Gastrocnemius medialis (tissue), 4 donors: ENCODE results near the gene SHB. TPM values are rescaled to one million over a fixed set of nuclear protein-coding genes. Genes with fewer than 3 reads are reported as not detected.

ENCODE experiments used
- ATAC-seq, 2 donors: fragments of 150-250 bp; one replicate each; pipeline ENCODE4 v1.9.1; 2016
- DNase-seq, 2 donors: peaks; one replicate each; pipeline ENCODE4 v3.0.0-alpha.2; 2019
- H3K27ac ChIP-seq, 4 donors: fragments of 200-600 bp; sonication (generic); 1 replicate in 1 of 4; 2 replicates in 3 of 4; pipeline ENCODE4 v1.5.1; 2016 to 2018; ENCODE audit warnings: mild to moderate bottlenecking in 2 of 4, moderate library complexity in 1 of 4
- H3K27me3 ChIP-seq, 3 donors: fragments of 200-600 bp; sonication (generic) in 2 of 3; 1 replicate in 1 of 3; 2 replicates in 2 of 3; pipeline versions ENCODE4 v1.5.1 to v1.6.0; 2016 to 2019; ENCODE audit warnings: mild to moderate bottlenecking in 1 of 3, moderate library complexity in 1 of 3
- H3K36me3 ChIP-seq, 2 donors: fragments of 200-600 bp; sonication (generic) in 1 of 2; one replicate each; pipeline ENCODE4 v1.5.1; 2017 to 2018
- H3K4me1 ChIP-seq, 2 donors: fragments of 200-600 bp; sonication (generic) in 1 of 2; one replicate each; pipeline ENCODE4 v1.5.1; 2016 to 2017; ENCODE audit warnings: mild to moderate bottlenecking in 2 of 2
- H3K4me3 ChIP-seq, 4 donors: fragments of 200-600 bp; sonication (generic) in 3 of 4; 1 replicate in 1 of 4; 2 replicates in 3 of 4; pipeline ENCODE4 v1.5.1; 2016 to 2019; ENCODE audit warnings: mild to moderate bottlenecking in 2 of 4
- H3K9me3 ChIP-seq, 3 donors: fragments of 200-600 bp; sonication (generic) in 2 of 3; 1 replicate in 1 of 3; 2 replicates in 2 of 3; pipeline ENCODE4 v1.5.1; 2016 to 2019
- POLR2A ChIP-seq, 2 donors: fragments of 450-650 bp; IDR thresholded peaks; one replicate each; pipeline ENCODE4 v1.6.1; 2017; ENCODE audit warnings: antibody characterized with exemption in 2 of 2, mild to moderate bottlenecking in 2 of 2, moderate library complexity in 2 of 2
- in situ Hi-C, 4 donors: fragments of 200-750 bp; cut with MboI; loops; one replicate each; pipeline versions ENCODE4 v1.15.0 to v1.8.0; 2017; ENCODE audit warnings: low sequenced_read_pairs in 4 of 4
- intact Hi-C: fragments of 100-400 bp; cut with DNase I; formaldehyde crosslinking; loops from one replicate; pipeline ENCODE4 v1.15.1; 2023; ENCODE audit warnings: low total_unique reads
- total RNA-seq, 4 donors: library from RNA; depleted of rRNA; stranded (reverse); fragments of >200 nt; gene quantifications; one replicate each; pipeline versions ENCODE4 v1.1.0 to v1.2.3, GENCODE V29; 2016
- TF ChIP-seq, protein P1 (sequence below), 5 experiments: fragments of 450-650 bp in 3 of 5; fragments of 200-600 bp in 2 of 5; sonication (generic) in 2 of 5; IDR thresholded peaks in 4 of 5; conservative IDR thresholded peaks in 1 of 5; 1 replicate in 4 of 5; 2 replicates in 1 of 5; pipeline ENCODE4 v1.5.1; 2016 to 2019; ENCODE audit warnings: antibody characterized with exemption in 5 of 5, mild to moderate bottlenecking in 3 of 5, moderate library complexity in 3 of 5

The SHB gene
- total RNA-seq, 4 donors from 2014 or later, result 1.2 to 6.1 (median 4.6) TPM

DNA sequence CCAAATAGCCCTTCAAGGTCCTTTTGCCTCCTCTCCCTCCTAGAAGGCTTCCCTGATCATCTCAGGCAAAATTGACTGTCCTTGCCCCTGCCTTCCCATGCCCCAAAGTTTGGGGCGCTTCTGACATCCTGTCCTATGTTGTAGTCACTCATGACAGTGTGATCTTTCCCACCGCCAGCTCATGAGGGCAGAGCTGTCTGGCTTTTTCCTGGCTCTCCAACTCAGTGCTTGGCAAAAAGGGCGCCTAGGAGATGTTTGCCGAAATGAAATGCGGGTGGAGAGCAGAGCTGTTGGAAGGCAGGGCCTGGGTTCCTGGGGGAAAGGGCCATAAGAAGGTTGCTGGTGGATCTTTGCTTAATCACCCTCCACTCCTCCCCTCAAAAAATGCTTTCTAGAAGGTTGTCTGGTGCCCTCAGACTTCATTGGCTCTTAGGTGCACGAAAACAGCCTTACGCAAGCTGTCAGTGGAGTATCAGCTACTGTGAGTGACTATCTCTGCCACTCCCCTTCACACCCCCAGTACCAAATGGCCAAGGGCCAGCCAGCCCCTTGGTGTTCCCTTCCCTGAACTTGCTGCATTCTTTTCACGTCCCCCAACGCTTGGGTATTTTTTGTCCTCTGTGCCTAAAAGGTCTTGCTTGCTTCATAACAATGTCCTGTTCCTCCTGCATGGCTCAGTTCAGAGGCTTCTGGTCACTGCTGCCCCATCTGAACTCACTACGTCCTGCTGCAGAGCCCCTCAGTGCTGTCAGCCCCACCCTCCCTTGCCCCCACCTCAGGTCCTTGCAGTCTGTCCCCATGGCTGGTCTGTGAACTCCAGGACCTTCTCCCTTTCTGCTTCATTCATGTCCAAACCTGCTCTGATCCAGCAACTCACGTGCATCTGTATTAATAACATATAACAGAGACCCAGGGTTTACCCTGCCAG lies 162.5 kb downstream of the SHB start:
- ATAC-seq, result no peak
- H3K4me3 ChIP-seq, result no peak overlapping the region
- no peaks in the 10 kb centered on the region for H3K9me3 ChIP-seq
- no peak for TF ChIP-seq POLR2A (IDR thresholded peaks at IDR 0.05)
- TF ChIP-seq, protein P1, sequence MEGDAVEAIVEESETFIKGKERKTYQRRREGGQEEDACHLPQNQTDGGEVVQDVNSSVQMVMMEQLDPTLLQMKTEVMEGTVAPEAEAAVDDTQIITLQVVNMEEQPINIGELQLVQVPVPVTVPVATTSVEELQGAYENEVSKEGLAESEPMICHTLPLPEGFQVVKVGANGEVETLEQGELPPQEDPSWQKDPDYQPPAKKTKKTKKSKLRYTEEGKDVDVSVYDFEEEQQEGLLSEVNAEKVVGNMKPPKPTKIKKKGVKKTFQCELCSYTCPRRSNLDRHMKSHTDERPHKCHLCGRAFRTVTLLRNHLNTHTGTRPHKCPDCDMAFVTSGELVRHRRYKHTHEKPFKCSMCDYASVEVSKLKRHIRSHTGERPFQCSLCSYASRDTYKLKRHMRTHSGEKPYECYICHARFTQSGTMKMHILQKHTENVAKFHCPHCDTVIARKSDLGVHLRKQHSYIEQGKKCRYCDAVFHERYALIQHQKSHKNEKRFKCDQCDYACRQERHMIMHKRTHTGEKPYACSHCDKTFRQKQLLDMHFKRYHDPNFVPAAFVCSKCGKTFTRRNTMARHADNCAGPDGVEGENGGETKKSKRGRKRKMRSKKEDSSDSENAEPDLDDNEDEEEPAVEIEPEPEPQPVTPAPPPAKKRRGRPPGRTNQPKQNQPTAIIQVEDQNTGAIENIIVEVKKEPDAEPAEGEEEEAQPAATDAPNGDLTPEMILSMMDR (IDR thresholded peaks at IDR 0.05 in 4 of 5, conservative IDR thresholded peaks at IDR 0.05 in 1 of 5), result no peak
- in situ Hi-C loops (loop anchor here in 2 of 4 donors (5.0 to 25.0 kb wide), 4 partner anchors 168 to 496 kb away; partner anchors contain the start of genes FBXO10 (in 1 of the 2) and TOMM5 (in 1 of the 2)), intact Hi-C loops (loop anchor here (10.0 kb wide), 1 partner anchor 102 kb away; the partner anchor contains the start of gene DCAF10)
- no peak for DNase-seq
- no peak overlapping the region for H3K27ac ChIP-seq
- H3K27me3 ChIP-seq, result no peaks in the 10 kb centered on the region
- H3K4me1 ChIP-seq, result peaks cover 16 to 17% of the 10 kb centered on the region in 2 donors
- no peaks in the 10 kb centered on the region for H3K36me3 ChIP-seq

DNA sequence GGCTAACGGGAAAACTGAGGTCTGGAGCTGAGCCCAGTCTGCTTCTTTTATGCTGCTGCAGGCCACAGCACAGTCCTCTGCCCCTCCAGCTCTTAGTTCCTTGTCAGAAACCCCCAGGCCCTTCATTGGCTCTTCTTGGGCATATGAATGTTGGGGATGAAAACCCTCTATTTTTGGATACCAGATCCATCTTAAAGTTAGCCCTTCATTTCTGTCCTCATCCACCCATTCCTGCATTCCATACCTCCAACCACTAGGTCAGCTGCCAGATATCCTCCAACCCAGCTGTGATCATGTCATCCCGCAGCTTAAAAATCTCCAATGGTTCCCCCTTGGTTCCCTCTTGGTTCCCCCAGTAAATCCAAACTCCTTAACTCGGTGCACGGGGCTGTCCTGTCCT lies 163.3 kb downstream of the SHB start:
- TF ChIP-seq, protein P1 (IDR thresholded peaks at IDR 0.05 in 4 of 5, conservative IDR thresholded peaks at IDR 0.05 in 1 of 5), result no peak
- TF ChIP-seq POLR2A (IDR thresholded peaks at IDR 0.05), result no peak
- no peak overlapping the region for H3K4me3 ChIP-seq
- in situ Hi-C loops, result loop anchor here in 2 of 4 donors (5.0 to 25.0 kb wide), 4 partner anchors 169 to 497 kb away; partner anchors contain the start of genes FBXO10 (in 1 of the 2) and TOMM5 (in 1 of the 2)

DNA sequence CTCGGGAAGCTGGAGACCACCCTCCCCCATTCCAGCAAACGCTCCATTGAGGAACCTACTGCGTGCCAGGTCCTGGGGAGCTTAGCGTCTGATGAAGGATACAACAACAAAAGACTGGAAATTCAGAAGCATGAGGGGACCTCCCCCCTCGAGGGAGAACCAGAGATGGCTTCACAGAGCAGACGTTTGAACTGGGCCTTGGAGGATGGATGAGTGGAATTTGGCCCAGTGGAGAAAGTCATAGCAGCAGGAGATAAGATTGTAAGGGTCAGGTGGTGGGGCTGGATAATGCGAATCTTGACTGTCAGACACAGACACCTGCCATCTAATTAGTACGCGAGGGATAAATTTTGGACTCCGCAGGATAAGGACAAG lies 163.9 kb downstream of the SHB start:
- ATAC-seq, result no peak
- H3K9me3 ChIP-seq, result no peaks in the 10 kb centered on the region
- peaks cover 16 to 17% of the 10 kb centered on the region in 2 donors for H3K4me1 ChIP-seq
- in situ Hi-C loops, result loop anchor here in 2 of 4 donors (5.0 to 25.0 kb wide), 4 partner anchors 170 to 497 kb away; partner anchors contain the start of genes FBXO10 (in 1 of the 2) and TOMM5 (in 1 of the 2)
- DNase-seq, result no peak
- intact Hi-C loops, result loop anchor here (2.0 to 10.0 kb wide), 3 partner anchors 100 to 488 kb away; partner anchors contain the start of genes ALDH1B1, DCAF10 and SHB
- TF ChIP-seq, protein P1 (IDR thresholded peaks at IDR 0.05 in 4 of 5, conservative IDR thresholded peaks at IDR 0.05 in 1 of 5), result no peak
- TF ChIP-seq POLR2A (IDR thresholded peaks at IDR 0.05), result no peak
- H3K27me3 ChIP-seq, result no peaks in the 10 kb centered on the region
- H3K4me3 ChIP-seq, result peak overlapping the region in 1 of 4 donors; percentile 81
- H3K36me3 ChIP-seq, result no peaks in the 10 kb centered on the region
- H3K27ac ChIP-seq, result no peak overlapping the region

More for the DNA sequence above, 163.3 kb downstream of the SHB start:
- H3K27me3 ChIP-seq, result no peaks in the 10 kb centered on the region
- no peaks in the 10 kb centered on the region for H3K9me3 ChIP-seq
- peaks cover 16 to 17% of the 10 kb centered on the region in 2 donors for H3K4me1 ChIP-seq
- H3K27ac ChIP-seq, result no peak overlapping the region
- intact Hi-C loops, result loop anchor here (2.0 to 10.0 kb wide), 3 partner anchors 101 to 487 kb away; partner anchors contain the start of genes ALDH1B1, DCAF10 and SHB
- DNase-seq (no peak), ATAC-seq (no peak)
- no peaks in the 10 kb centered on the region for H3K36me3 ChIP-seq

DNA sequence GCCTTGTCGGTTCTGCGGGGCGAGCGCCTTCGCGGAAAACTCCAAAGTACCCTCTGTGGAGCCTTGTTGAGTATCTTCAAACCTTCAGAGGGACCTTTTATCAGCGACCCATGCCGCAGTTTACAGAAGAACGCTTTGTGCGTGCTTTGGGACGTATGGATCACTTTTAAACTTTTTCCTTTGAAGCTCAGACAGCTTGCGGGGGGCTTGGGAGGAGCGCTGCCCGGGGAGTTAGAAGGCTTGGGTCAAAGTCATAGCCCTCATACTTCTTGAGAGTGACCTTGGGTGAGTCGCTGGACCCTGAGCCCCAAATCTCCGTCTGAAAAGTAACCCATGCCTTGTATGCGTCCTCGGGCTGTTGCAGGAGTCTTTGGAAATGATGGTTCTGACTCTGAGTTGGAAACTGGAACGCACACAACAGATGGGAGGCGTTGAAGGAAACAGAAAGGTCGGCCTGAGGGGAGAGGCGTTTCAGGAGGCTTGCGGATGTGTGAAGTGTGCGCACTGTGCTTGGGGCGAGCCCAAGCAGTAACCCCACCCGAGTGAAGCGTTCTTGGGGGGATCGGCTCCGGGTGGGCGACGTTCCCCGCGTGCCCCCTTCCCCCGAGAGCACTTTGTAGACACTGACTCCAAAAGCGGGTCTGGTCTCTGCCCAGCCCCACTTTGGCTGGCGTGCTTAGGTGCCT lies 164.4 kb downstream of the SHB start:
- in situ Hi-C loops, result loop anchor here in 2 of 4 donors (5.0 to 25.0 kb wide), 4 partner anchors 170 to 498 kb away; partner anchors contain the start of genes FBXO10 (in 1 of the 2) and TOMM5 (in 1 of the 2)
- Histone ChIP-seq H3K27ac (peak overlapping the region; percentile 86 to 90 (median 88)), H3K9me3 (no peaks in the 10 kb centered on the region), H3K4me3 (peak overlapping the region; percentile 75 to 93 (median 85)), H3K36me3 (peaks cover 0 to under 1% of the 10 kb centered on the region in 2 donors), H3K4me1 (peaks cover 16 to 17% of the 10 kb centered on the region in 2 donors), H3K27me3 (no peaks in the 10 kb centered on the region)
- intact Hi-C loops, result loop anchor here (2.0 to 10.0 kb wide), 3 partner anchors 100 to 488 kb away; partner anchors contain the start of genes ALDH1B1, DCAF10 and SHB
- DNase-seq, result no peak
- ATAC-seq, result peak; percentile 1 to 24
- TF ChIP-seq POLR2A (IDR thresholded peaks at IDR 0.05), result no peak
- TF ChIP-seq, protein P1 (IDR thresholded peaks at IDR 0.05 in 4 of 5, conservative IDR thresholded peaks at IDR 0.05 in 1 of 5), result peak in 2 of 5 experiments; percentile 5 to 15
